GM06990 (cell line): ENCODE data around the gene TPPP2.

Source experiments
- DNase-seq: peaks from one replicate; pipeline ENCODE4 v3.0.0-alpha.2; 2011; ENCODE audit not compliant: insufficient read length; ENCODE audit errors: extremely low read depth
- H3K27me3 ChIP-seq: replicated peaks from 2 replicates; pipeline ENCODE4 v1.6.0; 2011; ENCODE audit warnings: low read length; ENCODE audit not compliant: control insufficient read depth, insufficient read depth
- H3K36me3 ChIP-seq: 2 replicates; pipeline ENCODE4 v1.5.1; 2011; ENCODE audit warnings: low read length; ENCODE audit not compliant: control insufficient read depth, insufficient read depth
- H3K4me3 ChIP-seq: replicated peaks from 2 replicates; pipeline ENCODE4 v1.5.1; 2011; ENCODE audit warnings: low read depth, mild to moderate bottlenecking, control low read depth, low read length
- CTCF ChIP-seq: IDR thresholded peaks from 2 replicates; pipeline ENCODE4 v1.5.1; 2011; ENCODE audit warnings: low read length, control low read depth, mild to moderate bottlenecking, inconsistent platforms; ENCODE audit not compliant: insufficient read depth, poor library complexity, severe bottlenecking

TPPP2 gene

GRCh38 chr14:21041676-21042433, 11.8 kb downstream of the TPPP2 start, which contains the start of gene RNASE7:
RNASE7 (plus strand) TSS chr14:21042362; CDS start chr14:21042993, 631 bp downstream.
- no peak for DNase-seq
- TF ChIP-seq CTCF, result no peak
- H3K27me3 ChIP-seq, result no peaks in the 10 kb centered on the region; the same call in none of the 2 replicates
- H3K36me3 ChIP-seq, result no peaks in the 10 kb centered on the region
- H3K4me3 ChIP-seq, result no peak within 1 kb of the TSS

GRCh38 chr14:21042918-21043317, 12.9 kb downstream of the TPPP2 start:
- DNase-seq, result no peak
- Histone ChIP-seq H3K36me3 (no peaks in the 10 kb centered on the region), H3K4me3 (no peak overlapping the region), H3K27me3 (no peaks in the 10 kb centered on the region; the same call in none of the 2 replicates)
- TF ChIP-seq CTCF, result no peak

GRCh38 chr14:21043387-21043973, 13.5 kb downstream of the TPPP2 start:
- Histone ChIP-seq H3K4me3 (no peak overlapping the region), H3K27me3 (no peaks in the 10 kb centered on the region; the same call in none of the 2 replicates), H3K36me3 (no peaks in the 10 kb centered on the region)
- TF ChIP-seq CTCF, result no peak
- no peak for DNase-seq

- no peak for DNase-seq
- Histone ChIP-seq H3K4me3 (no peak overlapping the region), H3K27me3 (no peaks in the 10 kb centered on the region; the same call in none of the 2 replicates), H3K36me3 (no peaks in the 10 kb centered on the region)
- no peak for TF ChIP-seq CTCF
These were observed 14.1 kb downstream of the TPPP2 start for GRCh38 chr14:21043974-21044618.

GRCh38 chr14:21047378-21047781, 17.4 kb downstream of the TPPP2 start:
- no peak for DNase-seq
- TF ChIP-seq CTCF, result no peak
- no peaks in the 10 kb centered on the region for H3K36me3 ChIP-seq
- H3K4me3 ChIP-seq, result no peak overlapping the region
- no peaks in the 10 kb centered on the region; the same call in none of the 2 replicates for H3K27me3 ChIP-seq
